Mucosa of gallbladder (tissue), 1 donor: ENCODE measurements around the gene RAET1G. TPM values are rescaled to one million over a fixed set of nuclear protein-coding genes. Genes with fewer than 3 reads are reported as not detected.
A peak's percentile ranks its signal among the peaks of the same experiment; 100 is the strongest.
"Not testable (repeated sequence)": the region's sequence is repeated elsewhere in the genome, so short reads cannot be mapped to it uniquely, and the experiment has no call there.

Experiments used
- DNase-seq: peaks from one replicate; pipeline ENCODE4 v3.0.0-alpha.2; 2020; ENCODE audit warnings: low spot score
- total RNA-seq: library from RNA; stranded (reverse); gene quantifications from one replicate; pipeline ENCODE4 v1.2.1, GENCODE V29; 2021
- donor health status: DM: no; HTN: no; CAD: no.

The RAET1G gene
- total RNA-seq, 1 donor from 2014 or later, result 0.52 TPM

- peak; percentile 74 for DNase-seq
Observed at GRCh38 chr6:149934249-149935156, 11.6 kb upstream of the RAET1G start.

GRCh38 chr6:149933461-149933860 lies 10.5 kb upstream of the RAET1G start:
- no peak for DNase-seq

GRCh38 chr6:149933036-149933435 lies 10.1 kb upstream of the RAET1G start:
- no peak for DNase-seq

- DNase-seq, result no peak
Observed at GRCh38 chr6:149931501-149931900, 8.6 kb upstream of the RAET1G start.

- no peak for DNase-seq
Observed at GRCh38 chr6:149929422-149929821, 6.5 kb upstream of the RAET1G start.

GRCh38 chr6:149927025-149927424 lies 4.1 kb upstream of the RAET1G start:
- DNase-seq, result not testable (repeated sequence)

GRCh38 chr6:149925974-149926777 lies 3.3 kb upstream of the RAET1G start:
- DNase-seq, result peak; percentile 91

- no peak for DNase-seq
Observed at GRCh38 chr6:149925253-149925973, 2.5 kb upstream of the RAET1G start.

GRCh38 chr6:149924933-149925252 lies 2.0 kb upstream of the RAET1G start:
- DNase-seq, result no peak

GRCh38 chr6:149924206-149924932 lies 1.4 kb upstream of the RAET1G start:
- DNase-seq, result no peak

- DNase-seq, result no peak
Observed at GRCh38 chr6:149923327-149923986, 536 bp upstream of the RAET1G start.

GRCh38 chr6:149922091-149922490 lies 830 bp downstream of the RAET1G start:
- not testable (repeated sequence) for DNase-seq

- no peak for DNase-seq
Observed at GRCh38 chr6:149921361-149921760, 1.6 kb downstream of the RAET1G start.

GRCh38 chr6:149919834-149920225 lies 3.1 kb downstream of the RAET1G start:
- DNase-seq, result no peak

- not testable (repeated sequence) for DNase-seq
Observed at GRCh38 chr6:149919126-149919833, 3.6 kb downstream of the RAET1G start.

GRCh38 chr6:149918151-149918905 lies 4.6 kb downstream of the RAET1G start:
- no peak for DNase-seq

GRCh38 chr6:149917679-149918078 lies 5.2 kb downstream of the RAET1G start:
- no peak for DNase-seq

- DNase-seq, result no peak
Observed at GRCh38 chr6:149915970-149916865, 6.7 kb downstream of the RAET1G start.
